ENCODE measurements around the gene RCOR1.

GRCh38 chr14:102589761-102590290 lies 2.6 kb upstream of the RCOR1 start:
- TF ChIP-seq CTCF (conservative IDR thresholded peaks at IDR 0.05; ENCODE audit: low read depth, low read length), result no peak
- no peak for TF ChIP-seq POLR2A (IDR thresholded peaks at IDR 0.05; ENCODE audit: low read depth, low read length)
- TF ChIP-seq MAFK (IDR thresholded peaks at IDR 0.05; ENCODE audit: low read depth, low read length), result no peak
